ENCODE results near the gene TTC19. TPM values are rescaled to one million over a fixed set of nuclear protein-coding genes. Genes with fewer than 3 reads are reported as not detected.

The TTC19 gene
- total RNA-seq, 1 donor from 2014 or later, result 35.9 TPM

DNA sequence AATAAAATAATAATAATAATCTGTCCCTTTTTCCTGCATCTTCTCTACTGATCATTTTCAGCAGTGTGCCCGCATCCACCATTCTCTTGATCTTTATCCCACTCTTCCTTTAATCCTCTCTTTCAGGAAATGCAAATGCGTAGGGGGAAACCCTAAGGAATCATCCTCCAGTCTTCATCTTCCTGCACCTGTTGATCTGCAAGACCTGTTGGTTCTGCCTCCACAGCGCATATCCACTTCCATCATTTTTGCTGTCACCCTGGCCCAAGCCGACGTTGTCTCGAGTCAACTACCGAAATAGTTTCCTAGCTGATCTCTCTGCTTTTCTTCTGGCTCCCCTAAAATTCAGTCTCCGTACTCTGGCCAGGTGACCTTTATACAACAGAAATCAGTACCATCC lies 30.2 kb upstream of the TTC19 start:
- Mint-ChIP-seq H3K4me3 (ENCODE audit: unreplicated experiment) (no peak overlapping the region), H3K27me3 (ENCODE audit: unreplicated experiment) (peaks cover 5% of the 10 kb centered on the region), H3K4me1 (ENCODE audit: low read depth, unreplicated experiment) (peaks cover 20% of the 10 kb centered on the region), H3K27ac (ENCODE audit: unreplicated experiment) (no peak overlapping the region), H3K9me3 (ENCODE audit: unreplicated experiment) (peaks cover 4% of the 10 kb centered on the region), H3K36me3 (ENCODE audit: unreplicated experiment) (peaks cover 5% of the 10 kb centered on the region)
- no peak for DNase-seq
- TF ChIP-seq, protein P1, sequence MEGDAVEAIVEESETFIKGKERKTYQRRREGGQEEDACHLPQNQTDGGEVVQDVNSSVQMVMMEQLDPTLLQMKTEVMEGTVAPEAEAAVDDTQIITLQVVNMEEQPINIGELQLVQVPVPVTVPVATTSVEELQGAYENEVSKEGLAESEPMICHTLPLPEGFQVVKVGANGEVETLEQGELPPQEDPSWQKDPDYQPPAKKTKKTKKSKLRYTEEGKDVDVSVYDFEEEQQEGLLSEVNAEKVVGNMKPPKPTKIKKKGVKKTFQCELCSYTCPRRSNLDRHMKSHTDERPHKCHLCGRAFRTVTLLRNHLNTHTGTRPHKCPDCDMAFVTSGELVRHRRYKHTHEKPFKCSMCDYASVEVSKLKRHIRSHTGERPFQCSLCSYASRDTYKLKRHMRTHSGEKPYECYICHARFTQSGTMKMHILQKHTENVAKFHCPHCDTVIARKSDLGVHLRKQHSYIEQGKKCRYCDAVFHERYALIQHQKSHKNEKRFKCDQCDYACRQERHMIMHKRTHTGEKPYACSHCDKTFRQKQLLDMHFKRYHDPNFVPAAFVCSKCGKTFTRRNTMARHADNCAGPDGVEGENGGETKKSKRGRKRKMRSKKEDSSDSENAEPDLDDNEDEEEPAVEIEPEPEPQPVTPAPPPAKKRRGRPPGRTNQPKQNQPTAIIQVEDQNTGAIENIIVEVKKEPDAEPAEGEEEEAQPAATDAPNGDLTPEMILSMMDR (IDR thresholded peaks at IDR 0.05; ENCODE audit: partially characterized antibody, unreplicated experiment), result no peak

- H3K36me3 Mint-ChIP-seq (ENCODE audit: unreplicated experiment), result peaks cover 5% of the 10 kb centered on the region
- H3K27me3 Mint-ChIP-seq (ENCODE audit: unreplicated experiment), result peaks cover 5% of the 10 kb centered on the region
- H3K4me3 Mint-ChIP-seq (ENCODE audit: unreplicated experiment), result no peak overlapping the region
- peaks cover 4% of the 10 kb centered on the region for H3K9me3 Mint-ChIP-seq (ENCODE audit: unreplicated experiment)
- TF ChIP-seq, protein P1 (IDR thresholded peaks at IDR 0.05; ENCODE audit: partially characterized antibody, unreplicated experiment), result no peak
- H3K4me1 Mint-ChIP-seq (ENCODE audit: low read depth, unreplicated experiment), result peaks cover 14% of the 10 kb centered on the region
- no peak overlapping the region for H3K27ac Mint-ChIP-seq (ENCODE audit: unreplicated experiment)
- DNase-seq, result no peak
These were observed 29.1 kb upstream of the TTC19 start for GRCh38 chr17:15970500-15970899.

GRCh38 chr17:15971098-15971678 lies 28.4 kb upstream of the TTC19 start:
- TF ChIP-seq, protein P1 (IDR thresholded peaks at IDR 0.05; ENCODE audit: partially characterized antibody, unreplicated experiment), result no peak
- Mint-ChIP-seq H3K4me1 (ENCODE audit: low read depth, unreplicated experiment) (peaks cover 11% of the 10 kb centered on the region), H3K9me3 (ENCODE audit: unreplicated experiment) (peaks cover 4% of the 10 kb centered on the region), H3K4me3 (ENCODE audit: unreplicated experiment) (no peak overlapping the region), H3K27me3 (ENCODE audit: unreplicated experiment) (peaks cover 5% of the 10 kb centered on the region), H3K27ac (ENCODE audit: unreplicated experiment) (no peak overlapping the region), H3K36me3 (ENCODE audit: unreplicated experiment) (peaks cover 5% of the 10 kb centered on the region)
- DNase-seq, result no peak

DNA sequence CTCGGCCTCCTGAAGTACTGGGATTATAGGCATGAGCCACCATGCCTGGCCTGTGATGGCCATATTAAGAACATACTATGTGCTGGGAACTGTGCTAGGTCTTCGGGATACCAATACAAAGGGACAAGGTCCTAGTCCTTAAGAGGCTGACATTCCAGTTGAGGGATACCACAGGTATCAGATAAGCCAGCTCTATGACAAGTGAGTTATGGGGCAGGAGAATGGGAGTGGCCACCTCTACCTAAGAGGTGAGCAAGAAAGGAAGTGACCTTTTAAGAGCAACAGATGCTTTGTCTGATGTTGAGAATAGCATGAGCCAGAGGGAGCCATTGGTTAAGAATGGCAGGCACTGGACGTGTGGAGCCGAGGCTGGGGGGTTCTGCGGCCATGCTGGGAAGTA lies 27.7 kb upstream of the TTC19 start:
- H3K4me3 Mint-ChIP-seq (ENCODE audit: unreplicated experiment), result no peak overlapping the region
- H3K9me3 Mint-ChIP-seq (ENCODE audit: unreplicated experiment), result peaks cover 4% of the 10 kb centered on the region
- TF ChIP-seq, protein P1 (IDR thresholded peaks at IDR 0.05; ENCODE audit: partially characterized antibody, unreplicated experiment), result no peak
- H3K27me3 Mint-ChIP-seq (ENCODE audit: unreplicated experiment), result peaks cover 5% of the 10 kb centered on the region
- no peak overlapping the region for H3K27ac Mint-ChIP-seq (ENCODE audit: unreplicated experiment)
- H3K36me3 Mint-ChIP-seq (ENCODE audit: unreplicated experiment), result peaks cover 5% of the 10 kb centered on the region
- DNase-seq, result no peak
- H3K4me1 Mint-ChIP-seq (ENCODE audit: low read depth, unreplicated experiment), result peaks cover 6% of the 10 kb centered on the region

DNA sequence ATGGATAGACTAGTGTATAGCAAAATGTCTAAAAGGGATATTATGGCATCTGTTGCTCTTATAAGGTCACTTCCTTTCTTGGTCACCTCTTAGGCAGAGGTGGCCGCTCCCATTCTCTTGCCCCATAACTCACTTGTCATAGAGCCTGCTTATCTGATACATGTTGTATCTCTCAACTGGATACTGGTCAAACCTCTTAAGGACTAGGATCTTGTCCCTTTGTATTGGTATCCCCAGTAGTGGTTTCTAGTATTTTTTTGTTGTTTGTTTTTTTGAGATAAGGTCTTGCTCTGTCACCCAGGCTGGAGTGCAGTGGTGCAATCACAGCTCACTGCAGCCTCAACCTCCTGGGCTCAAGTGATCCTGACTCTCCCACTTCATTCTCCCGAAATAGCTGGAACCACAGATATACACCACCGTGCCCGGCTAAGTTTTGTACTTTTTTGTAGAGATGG lies 27.1 kb upstream of the TTC19 start:
- no peak overlapping the region for H3K4me3 Mint-ChIP-seq (ENCODE audit: unreplicated experiment)
- H3K27me3 Mint-ChIP-seq (ENCODE audit: unreplicated experiment), result peaks cover 5% of the 10 kb centered on the region
- no peak for DNase-seq
- H3K9me3 Mint-ChIP-seq (ENCODE audit: unreplicated experiment), result peaks cover 4% of the 10 kb centered on the region
- no peak overlapping the region for H3K27ac Mint-ChIP-seq (ENCODE audit: unreplicated experiment)
- TF ChIP-seq, protein P1 (IDR thresholded peaks at IDR 0.05; ENCODE audit: partially characterized antibody, unreplicated experiment), result no peak
- H3K36me3 Mint-ChIP-seq (ENCODE audit: unreplicated experiment), result peaks cover 5% of the 10 kb centered on the region
- H3K4me1 Mint-ChIP-seq (ENCODE audit: low read depth, unreplicated experiment), result peaks cover 6% of the 10 kb centered on the region

Data from glutamatergic neuron (in vitro differentiated cells).